HepG2 (cell line): ENCODE data around the gene NRP1. TPM values are rescaled to one million over a fixed set of nuclear protein-coding genes. Genes with fewer than 3 reads are reported as not detected.

Source experiments
- ATAC-seq: fragments of 200-7000 bp; cut with Tn5 transposase; 3 replicates; pipeline ENCODE4 v1.9.1; 2020; ENCODE audit warnings: mild to moderate bottlenecking, moderate library complexity
- BruUV-seq: library from RNA; stranded (reverse); fragments of 400-500 nt; replicated peaks from 2 replicates; lab custom pipeline; 2021; lab: Mats Ljungman, UMichigan
- CTCF ChIA-PET: fragments of 300-600 bp; formaldehyde crosslinking; extraction: SDS; loops from one replicate; lab custom pipeline; 2021; ENCODE audit warnings: low total read pairs, inconsistent platforms, low intra/inter-chr PET ratio; lab: Yijun Ruan, JAX
- POLR2A ChIA-PET: fragments of 350-600 bp; sonication (Branson Sonifier 250); formaldehyde crosslinking; loops from one replicate; lab custom pipeline; 2020; ENCODE audit warnings: antibody characterized with exemption, inconsistent platforms; lab: Yijun Ruan, JAX
- DNase-seq: peaks from one replicate; pipeline ENCODE4 v3.0.0-alpha.2; 2015; ENCODE audit warnings: low spot score
- FAIRE-seq: peaks from 3 replicates; lab custom pipeline; 2011; peaks lifted over from hg19 to GRCh38; lab: Jason Lieb, UNC
- H2AFZ ChIP-seq: one replicate; pipeline ENCODE4 v1.6.1; 2011; ENCODE audit warnings: low read length, inconsistent platforms
- H3K27ac ChIP-seq: fragments of 300-600 bp; 3 replicates; pipeline ENCODE4 v1.8.0; 2011; ENCODE audit warnings: mixed run types, mild to moderate bottlenecking, mixed read lengths, low read length, inconsistent platforms; ENCODE audit not compliant: insufficient read depth; ENCODE audit errors: extremely low read length
- H3K27me3 ChIP-seq, 2 experiments: fragments of 200-600 bp in 1 of 2; 2 replicates in 1 of 2; 3 replicates in 1 of 2; pipeline versions ENCODE4 v1.6.0 to v1.8.0; 2011; ENCODE audit warnings: low read length in 2 of 2, mild to moderate bottlenecking in 2 of 2, moderate library complexity in 2 of 2, inconsistent platforms in 1 of 2; ENCODE audit not compliant: insufficient read depth in 2 of 2, control insufficient read depth in 1 of 2
- H3K36me3 ChIP-seq, 2 experiments: fragments of 200-600 bp in 1 of 2; replicated peaks in 1 of 2; 2 replicates in 1 of 2; 3 replicates in 1 of 2; pipeline versions ENCODE4 v1.5.1 to v1.8.0; 2011; ENCODE audit warnings: low read length in 2 of 2, inconsistent platforms in 1 of 2; ENCODE audit not compliant: insufficient read depth in 2 of 2, control insufficient read depth in 1 of 2
- H3K4me1 ChIP-seq: 2 replicates; pipeline ENCODE4 v1.5.1; 2012; ENCODE audit warnings: low read length, inconsistent platforms; ENCODE audit not compliant: insufficient read depth
- H3K4me2 ChIP-seq: 2 replicates; pipeline ENCODE4 v1.6.0; 2011; ENCODE audit warnings: low read depth, low read length, inconsistent platforms
- H3K4me3 ChIP-seq, 3 experiments: fragments of 200-600 bp in 1 of 3; sonication (generic), shearing (Covaris generic) in 1 of 3; replicated peaks in 1 of 3; 2 replicates each; pipeline ENCODE4 v1.5.1; 2011 to 2016; ENCODE audit warnings: low read length in 3 of 3, inconsistent platforms in 2 of 3, low read depth in 2 of 3, mild to moderate bottlenecking in 2 of 3, control low read depth in 1 of 3, mixed read lengths in 1 of 3; ENCODE audit not compliant: insufficient read depth in 1 of 3
- H3K79me2 ChIP-seq: one replicate; pipeline ENCODE4 v1.6.1; 2011; ENCODE audit warnings: low read length, inconsistent platforms; ENCODE audit not compliant: insufficient read depth
- H3K9ac ChIP-seq: 2 replicates; pipeline ENCODE4 v1.6.0; 2011; ENCODE audit warnings: mild to moderate bottlenecking, low read depth, low read length, inconsistent platforms; ENCODE audit not compliant: insufficient read depth
- H3K9me3 ChIP-seq: 2 replicates; pipeline ENCODE4 v1.5.1; 2012; ENCODE audit warnings: mild to moderate bottlenecking, low read length
- H4K20me1 ChIP-seq: 2 replicates; pipeline ENCODE4 v1.6.0; 2011; ENCODE audit warnings: inconsistent platforms, mild to moderate bottlenecking, low read length, moderate library complexity; ENCODE audit not compliant: insufficient read depth
- ARID3A ChIP-seq: IDR thresholded peaks from 2 replicates; pipeline ENCODE4 v1.6.1; 2012; ENCODE audit warnings: low read depth, low read length, improper control_type of control experiment
- CEBPB ChIP-seq: IDR thresholded peaks from 2 replicates; pipeline ENCODE4 v1.6.1; 2011; ENCODE audit warnings: low read depth, low read length, improper control_type of control experiment, borderline replicate concordance
- PRPF4 ChIP-seq: fragments of 200-400 bp; formaldehyde crosslinking; IDR thresholded peaks from 2 replicates; pipeline ENCODE4 v1.6.1; 2016; ENCODE audit warnings: low read length, low read depth; ENCODE audit not compliant: poor library complexity, severe bottlenecking
- ZNF687 ChIP-seq: sonication (generic); formaldehyde crosslinking; IDR thresholded peaks from 2 replicates; pipeline ENCODE4 v1.5.1; 2020; ENCODE audit warnings: mild to moderate bottlenecking, missing genetic modification reagents, moderate library complexity
- WGBS: methylation state at CpG from one replicate; pipeline ENCODE4 v1.1.6; 2017; ENCODE audit warnings: low lambda C conversion rate; 5-methylcytosine and 5-hydroxymethylcytosine counted together
- in situ Hi-C: cut with HindIII; loops from 2 replicates; pipeline ENCODE4 v1.10.0; 2017; ENCODE audit warnings: low pct_unique_long_range_greater_than_20kb; ENCODE audit not compliant: extremely low pct_ligation_motif_present
- intact Hi-C: fragments of 100-400 bp; cut with micrococcal nuclease; formaldehyde crosslinking; loops from one replicate; pipeline ENCODE4 v1.10.0; 2022; ENCODE audit not compliant: unreplicated experiment
- polyA plus RNA-seq, 8 experiments: library from polyadenylated mRNA; depleted of rRNA in 3 of 8; stranded (reverse) in 7 of 8; unstranded in 1 of 8; fragments of >200 nt; fragmentation: Illumina TruSeq in 4 of 8; extraction: Trizol in 4 of 8; gene quantifications; 2 replicates each; pipeline versions ENCODE4 v1.2.1 to v1.2.3, GENCODE V29; 2011 to 2016; ENCODE audit warnings: low read depth in 4 of 8, missing spikeins in 1 of 8, mixed read lengths in 1 of 8; ENCODE audit not compliant: insufficient read depth in 1 of 8
- total RNA-seq, 5 experiments: library from RNA; depleted of rRNA; stranded (reverse); fragments of >200 nt; fragmentation: Illumina TruSeq; extraction: Trizol; gene quantifications; 2 replicates each; pipeline ENCODE4 v1.2.3, GENCODE V29; 2016; ENCODE audit warnings: low read depth in 1 of 5

Gene NRP1
- total and polyA plus RNA-seq, 2 of the 13 experiments (the other 11 are each of a cell fraction or from before 2014, with no cell fraction given), result 5.3 to 5.8 TPM

GRCh38 chr10:33214174-33214573, 120.3 kb downstream of the NRP1 start (continued):
- TF ChIP-seq ZNF687 (CRISPR knock-in tag), result no peak
- TF ChIP-seq ARID3A, result no peak
- TF ChIP-seq, all 625 proteins: peak for 0

- no peak for ATAC-seq
- H3K9ac ChIP-seq, result no peak overlapping the region
- H3K27ac ChIP-seq, result no peak overlapping the region
- in situ Hi-C loops, result no loop called here
- no peak overlapping the region for H3K4me2 ChIP-seq
- no peak for FAIRE-seq
- H3K4me3 ChIP-seq, result no peak overlapping the region
- WGBS, result 97% methylated on average over 4 of the region's 4 CpGs
- no peaks in the 10 kb centered on the region for H4K20me1 ChIP-seq
- intact Hi-C loops, result no loop called here
- H3K4me1 ChIP-seq, result peaks cover 9% of the 10 kb centered on the region
- H2AFZ ChIP-seq, result no peak overlapping the region
- POLR2A ChIA-PET, result no interaction called here
- H3K36me3 ChIP-seq, result peaks cover 0 to 1% of the 10 kb centered on the region in 2 experiments; a peak in 3 of 5 replicates
- BruUV-seq, result no TSS peak
- no peaks in the 10 kb centered on the region for H3K9me3 ChIP-seq
- CTCF ChIA-PET, result no interaction called here
- no peaks in the 10 kb centered on the region for H3K27me3 ChIP-seq
- no peak for TF ChIP-seq PRPF4
- TF ChIP-seq CEBPB, result peak; percentile 48; the same call in 1 of the 2 replicates
- no peak for DNase-seq
- no peaks in the 10 kb centered on the region for H3K79me2 ChIP-seq
Observed at GRCh38 chr10:33212061-33212748, 122.3 kb downstream of the NRP1 start.
